HG02885 (cell line): Measurements from ENCODE around the gene ADSS1.
"Not testable (repeated sequence)": the region's sequence is repeated elsewhere in the genome, so short reads cannot be mapped to it uniquely, and the experiment has no call there.

ENCODE experiments used
- ATAC-seq: cut with Tn5 transposase; IDR thresholded peaks from one replicate; pipeline ENCODE4 v1.9.1; 2021; ENCODE audit warnings: mild to moderate bottlenecking; ENCODE audit not compliant: unreplicated experiment, poor library complexity

ADSS1 gene

DNA sequence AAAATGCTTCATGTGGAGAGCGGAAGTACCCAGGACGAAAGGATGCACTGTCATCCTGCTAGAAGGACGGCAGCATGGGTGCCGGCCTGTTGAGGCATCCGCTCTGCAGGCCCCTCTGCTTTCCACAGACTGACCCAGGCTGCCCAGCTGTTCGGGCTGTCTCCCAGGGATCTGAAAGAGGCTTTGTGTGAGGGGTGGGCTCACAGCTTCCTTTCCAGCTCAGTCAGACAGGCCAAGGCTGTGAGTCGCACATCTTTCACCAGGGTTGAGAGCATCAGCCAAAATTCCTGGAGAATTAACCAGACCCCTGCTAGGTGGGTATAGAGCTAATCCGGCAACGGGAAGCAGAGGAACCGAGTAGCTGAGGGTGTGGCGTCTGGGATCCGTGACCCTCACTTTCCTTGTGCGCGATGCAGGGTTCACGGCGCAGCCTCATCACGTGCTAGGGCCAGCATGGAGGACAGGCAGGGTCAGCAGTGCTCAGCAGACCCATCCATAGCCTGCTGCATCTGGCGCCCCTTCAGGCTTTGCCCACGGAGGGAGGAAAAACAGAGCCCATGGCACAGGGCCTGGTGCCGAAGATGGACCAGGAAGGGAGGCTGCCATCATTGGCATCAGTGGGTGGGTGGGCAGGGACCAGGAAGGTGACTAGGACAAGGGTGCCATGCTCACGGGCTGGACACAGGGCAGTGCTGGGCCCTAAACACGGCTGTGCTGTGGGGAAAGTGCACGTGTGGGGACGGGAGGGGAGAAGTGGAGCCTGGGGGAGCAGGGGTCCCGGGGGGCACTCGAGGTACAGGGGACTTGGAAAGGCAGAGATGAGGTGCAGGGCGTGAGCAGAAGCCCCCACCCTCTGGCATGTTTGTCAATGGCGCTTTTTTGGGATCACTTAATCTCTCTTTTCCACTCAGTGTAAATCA is 19.7 kb downstream of the ADSS1 start:
- no peak for ATAC-seq

DNA sequence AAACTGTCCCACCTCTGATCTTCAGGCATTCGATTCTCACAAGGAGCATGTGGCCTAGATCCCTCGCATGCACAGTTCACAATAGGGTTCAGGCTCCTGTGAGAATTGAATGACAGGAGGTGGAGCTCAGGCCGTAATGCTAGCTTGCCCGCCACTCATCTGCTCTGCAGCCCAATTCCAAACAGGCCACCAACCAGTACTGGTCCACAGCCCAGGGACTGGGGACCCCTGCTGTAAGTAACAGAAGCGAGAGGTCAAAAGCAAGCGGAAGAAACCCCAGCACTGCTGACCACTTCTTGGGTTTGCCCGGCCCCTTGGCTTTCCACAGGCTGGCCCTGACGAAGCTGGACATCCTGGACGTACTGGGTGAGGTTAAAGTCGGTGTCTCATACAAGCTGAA is 20.5 kb downstream of the ADSS1 start:
- ATAC-seq: no peak

DNA sequence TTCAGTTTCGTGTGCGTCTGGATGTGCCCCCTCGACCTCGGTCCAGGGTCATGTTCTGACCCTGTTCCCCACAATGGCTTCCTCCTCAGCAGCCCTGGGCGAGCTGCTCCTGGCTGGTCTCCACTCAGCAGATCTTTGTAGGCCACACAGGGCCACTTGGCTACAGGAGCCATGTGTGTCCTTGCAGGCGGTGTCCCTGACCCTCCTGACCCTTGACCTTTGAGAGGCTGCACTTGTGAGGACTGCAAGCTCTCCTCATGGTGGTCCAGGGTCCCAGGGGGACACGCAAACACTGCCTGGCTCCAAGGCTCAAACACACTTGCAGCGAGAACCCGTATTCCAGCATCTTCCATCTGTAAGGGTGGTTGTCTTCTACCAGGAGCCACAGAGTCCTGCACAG is 21.4 kb downstream of the ADSS1 start:
- no peak for ATAC-seq

DNA sequence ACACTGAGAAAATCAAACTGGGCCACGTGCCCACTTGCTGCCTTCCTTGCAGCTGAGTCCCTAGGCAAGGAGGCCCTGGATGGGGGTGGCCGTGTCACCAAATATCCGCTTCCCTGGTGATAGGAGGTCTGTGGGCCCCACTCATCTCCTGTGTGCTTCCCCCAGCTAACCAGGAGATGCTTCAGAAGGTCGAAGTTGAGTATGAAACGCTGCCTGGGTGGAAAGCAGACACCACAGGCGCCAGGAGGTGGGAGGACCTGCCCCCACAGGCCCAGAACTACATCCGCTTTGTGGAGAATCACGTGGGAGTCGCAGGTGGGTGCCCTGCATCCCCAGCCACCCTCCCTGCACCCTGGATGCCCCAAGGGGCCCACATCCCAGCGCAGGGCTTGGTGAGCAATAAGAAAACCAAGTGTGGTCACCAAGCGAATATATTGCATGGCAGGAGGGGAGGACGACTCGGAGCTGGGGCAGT is 22.1 kb downstream of the ADSS1 start:
- no peak for ATAC-seq

DNA sequence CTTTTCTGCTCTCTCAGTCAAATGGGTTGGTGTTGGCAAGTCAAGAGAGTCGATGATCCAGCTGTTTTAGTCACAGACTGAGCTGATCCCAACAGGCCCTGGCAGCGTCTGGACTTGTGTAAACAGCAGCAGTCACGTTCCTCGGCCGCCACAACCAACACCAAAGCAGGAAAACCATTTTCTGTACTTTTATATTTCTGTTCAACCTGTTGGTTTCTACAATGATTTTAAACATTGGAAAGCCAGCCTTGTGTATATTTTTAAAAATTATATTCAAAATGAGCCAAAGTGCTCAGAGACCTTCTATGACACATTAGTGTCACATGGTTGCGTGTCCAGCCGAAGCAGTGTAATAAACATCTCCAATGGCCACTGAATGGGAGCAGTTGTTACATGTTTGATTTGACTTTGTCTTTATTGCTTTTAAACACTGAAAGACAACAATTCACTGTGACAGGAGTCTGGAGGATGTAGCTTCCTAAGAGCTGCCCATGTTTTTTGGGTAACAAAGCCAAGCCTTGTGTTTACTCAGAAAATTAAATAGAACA is 23.0 kb downstream of the ADSS1 start:
- no peak for ATAC-seq

DNA sequence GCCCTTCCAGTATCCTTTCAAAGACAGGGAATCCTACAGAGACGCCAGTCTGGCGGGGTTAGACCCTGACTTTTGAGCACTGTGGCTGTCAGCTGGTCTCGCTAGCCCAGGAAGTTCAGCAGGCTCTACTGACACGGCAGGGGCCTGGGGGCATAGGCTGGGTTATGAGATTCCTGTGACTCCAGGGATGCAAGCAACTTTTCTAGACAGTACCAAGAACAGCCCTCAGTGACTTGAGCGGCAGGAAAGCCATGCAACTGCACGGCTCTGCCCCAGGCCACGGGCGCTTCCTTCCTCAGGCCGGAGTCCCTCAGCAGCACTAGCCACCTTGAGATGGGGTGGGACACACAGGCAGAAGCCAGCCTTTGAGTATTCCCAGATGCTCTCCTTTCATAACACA is 23.8 kb downstream of the ADSS1 start:
- ATAC-seq: no peak

DNA sequence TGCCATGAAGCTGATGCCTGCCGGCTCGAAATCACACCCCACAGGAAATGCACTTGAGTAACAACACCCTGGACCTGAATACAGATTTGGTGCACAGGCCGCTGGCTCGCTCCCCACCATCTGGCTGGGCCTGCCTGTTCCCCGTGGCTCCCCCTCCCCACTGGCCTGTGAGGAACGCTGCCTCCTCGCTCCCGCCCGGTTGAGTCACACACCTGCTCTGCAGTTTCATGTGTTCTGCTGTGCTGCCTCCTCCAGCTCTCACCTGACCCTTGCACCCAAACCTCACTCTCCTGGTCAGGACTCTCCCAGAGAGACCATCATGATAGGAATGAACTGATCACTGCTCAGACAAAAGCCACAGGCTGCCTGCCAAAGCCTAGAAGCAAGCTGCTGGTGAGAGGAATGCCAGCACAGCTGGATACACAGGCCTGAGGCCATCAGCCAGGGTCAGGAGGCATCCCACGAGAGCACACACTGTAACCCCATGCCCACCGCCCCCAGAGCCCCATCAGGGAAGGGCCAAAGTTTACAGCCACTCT is 25.2 kb downstream of the ADSS1 start:
- no peak for ATAC-seq

DNA sequence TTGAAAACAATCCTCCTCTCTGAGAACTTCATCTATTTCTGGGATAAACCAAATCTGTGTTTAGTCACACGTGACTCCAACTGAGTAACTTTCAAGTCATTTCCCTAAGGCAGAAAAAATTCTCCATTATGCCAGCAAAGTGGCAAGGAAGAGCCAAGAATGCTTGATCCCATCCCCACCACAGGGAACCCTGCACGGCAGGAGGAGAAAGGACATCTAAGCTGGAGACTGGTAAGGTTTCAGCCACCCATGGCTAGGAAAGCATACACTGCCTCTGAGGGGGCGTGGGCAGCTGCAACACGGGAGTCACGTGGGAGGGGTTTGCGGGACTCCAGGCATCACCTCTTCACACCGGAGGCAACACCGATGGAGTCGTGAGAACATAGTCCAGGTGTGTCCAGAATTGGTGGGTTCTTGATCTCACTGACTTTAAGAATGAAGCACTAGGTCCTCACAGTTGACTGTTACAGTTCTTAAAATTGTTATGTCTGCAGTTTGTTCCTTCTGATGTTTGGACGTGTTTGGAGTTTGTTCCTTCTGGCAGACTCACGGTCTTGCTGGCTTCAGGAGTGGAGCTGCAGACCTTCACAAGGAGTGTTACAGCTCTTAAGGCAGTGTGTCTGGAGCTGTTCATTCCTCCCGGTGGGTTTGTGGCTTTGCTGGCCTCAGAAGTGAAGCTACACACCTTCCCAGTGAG is 26.2 kb downstream of the ADSS1 start:
- ATAC-seq: no peak

DNA sequence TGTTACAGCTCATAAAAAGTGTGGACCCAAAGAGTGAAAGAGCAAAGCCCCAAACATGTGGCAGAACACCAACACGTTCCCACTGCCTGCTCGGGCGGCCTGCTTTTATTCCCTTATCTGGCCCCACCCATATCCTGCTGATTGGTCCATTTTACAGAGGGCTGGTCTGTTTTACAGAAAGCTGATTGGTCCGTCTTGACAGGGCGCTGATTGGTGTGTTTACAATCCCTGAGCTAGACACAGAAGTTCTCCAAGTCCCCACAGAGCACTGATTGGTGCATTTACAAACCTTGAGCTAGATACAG is 26.7 kb downstream of the ADSS1 start:
- not testable (repeated sequence) for ATAC-seq

DNA sequence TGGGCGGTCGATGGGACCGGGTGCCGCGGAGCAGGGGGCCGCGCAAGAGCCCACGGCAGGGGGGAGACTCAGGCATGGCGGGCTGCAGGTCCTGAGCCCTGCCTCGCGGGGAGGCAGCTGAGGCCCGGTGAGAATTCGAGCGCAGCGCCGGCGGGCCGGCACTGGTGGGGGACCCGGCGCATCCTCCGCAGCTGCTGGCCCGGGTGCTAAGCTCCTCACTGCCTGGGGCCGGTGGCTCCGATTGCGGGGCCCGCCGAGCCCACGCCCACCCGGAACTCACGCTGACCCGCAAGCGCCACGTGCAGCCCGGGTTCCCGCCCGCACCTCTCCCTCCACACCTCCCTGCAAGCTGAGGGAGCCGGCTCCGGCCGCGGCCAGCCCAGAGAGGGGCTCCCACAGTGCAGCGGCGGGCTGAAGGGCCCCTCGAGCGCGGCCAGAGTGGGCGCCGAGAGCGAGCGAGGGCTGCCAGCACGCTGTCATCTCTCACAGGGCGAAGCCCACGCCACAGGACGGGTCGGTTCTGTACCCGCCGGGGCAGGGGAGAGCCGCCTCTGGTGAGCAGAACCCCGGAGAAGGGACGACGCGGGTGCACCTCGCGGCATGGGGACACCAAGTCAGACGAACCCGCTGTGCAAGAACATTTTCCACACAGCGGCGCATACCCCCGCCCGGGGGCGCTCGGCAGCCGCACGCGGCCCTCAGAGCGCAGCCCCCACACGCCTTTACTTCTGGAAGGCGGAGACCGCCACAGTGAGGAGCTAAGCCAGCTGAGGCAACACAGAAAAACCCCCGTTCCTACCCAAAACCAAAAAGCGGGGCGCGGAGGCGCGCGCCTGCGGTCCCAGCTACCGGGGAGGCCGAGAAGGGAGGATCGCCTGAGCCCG is 27.8 kb downstream of the ADSS1 start:
- no peak for ATAC-seq

DNA sequence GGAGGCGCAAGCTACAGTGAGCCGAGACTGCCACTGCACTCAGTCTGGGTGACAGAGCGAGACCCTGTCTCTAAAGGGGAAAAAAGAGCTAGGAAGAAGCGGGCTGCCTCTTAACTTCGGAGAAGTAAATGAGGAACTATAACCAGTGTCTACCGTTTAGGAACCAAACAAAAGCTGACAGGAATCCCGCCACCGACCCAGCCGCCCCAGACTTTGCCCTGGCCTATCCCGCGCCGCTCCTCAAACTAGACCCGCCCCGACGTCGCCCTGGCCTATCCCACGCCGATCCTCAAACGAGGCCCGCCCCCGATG is 28.4 kb downstream of the ADSS1 start:
- ATAC-seq: peak; percentile 1

DNA sequence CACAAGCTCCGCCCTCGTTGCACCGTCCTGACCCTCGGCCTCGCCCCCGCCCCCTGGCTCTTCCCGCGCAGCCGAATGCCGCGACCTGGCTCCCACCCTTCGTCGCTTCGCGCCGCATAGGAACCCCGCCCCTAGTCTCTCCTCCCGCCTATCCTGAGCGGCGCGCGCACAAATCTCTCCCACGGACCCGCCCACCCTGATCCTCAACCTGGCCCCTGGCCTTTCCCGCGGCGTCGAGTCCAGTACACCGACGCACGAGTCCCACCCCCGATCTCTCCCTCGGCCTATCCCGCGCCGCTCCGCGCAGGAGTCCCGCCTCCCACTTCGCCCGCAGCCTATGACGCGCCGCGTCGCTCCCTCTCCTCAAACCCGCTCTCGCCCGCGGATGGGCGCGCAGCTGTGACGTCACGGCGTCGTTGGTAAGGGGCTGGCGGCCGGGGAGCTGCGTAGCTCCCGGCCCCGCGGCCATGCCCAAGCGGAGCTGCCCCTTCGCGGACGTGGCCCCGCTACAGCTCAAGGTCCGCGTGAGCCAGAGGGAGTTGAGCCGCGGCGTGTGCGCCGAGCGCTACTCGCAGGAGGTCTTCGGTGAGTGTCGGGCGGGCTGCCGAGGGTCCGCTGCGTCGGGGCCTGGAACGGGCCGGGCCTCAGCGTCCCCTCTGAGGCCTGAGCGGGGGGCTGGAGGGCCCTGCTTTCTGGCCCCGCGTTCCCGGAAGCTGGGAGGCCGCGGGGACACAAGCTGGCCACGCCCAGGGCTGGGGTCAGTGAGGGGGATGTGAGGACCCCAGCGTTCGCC is 28.9 kb downstream of the ADSS1 start, which contains the start of gene SIVA1:
Gene SIVA1, plus strand, starts transcription at position 413 of the 793 bp plus-strand sequence. Its CDS starts 55 bp downstream, at position 468.
- ATAC-seq: peak; percentile 89

DNA sequence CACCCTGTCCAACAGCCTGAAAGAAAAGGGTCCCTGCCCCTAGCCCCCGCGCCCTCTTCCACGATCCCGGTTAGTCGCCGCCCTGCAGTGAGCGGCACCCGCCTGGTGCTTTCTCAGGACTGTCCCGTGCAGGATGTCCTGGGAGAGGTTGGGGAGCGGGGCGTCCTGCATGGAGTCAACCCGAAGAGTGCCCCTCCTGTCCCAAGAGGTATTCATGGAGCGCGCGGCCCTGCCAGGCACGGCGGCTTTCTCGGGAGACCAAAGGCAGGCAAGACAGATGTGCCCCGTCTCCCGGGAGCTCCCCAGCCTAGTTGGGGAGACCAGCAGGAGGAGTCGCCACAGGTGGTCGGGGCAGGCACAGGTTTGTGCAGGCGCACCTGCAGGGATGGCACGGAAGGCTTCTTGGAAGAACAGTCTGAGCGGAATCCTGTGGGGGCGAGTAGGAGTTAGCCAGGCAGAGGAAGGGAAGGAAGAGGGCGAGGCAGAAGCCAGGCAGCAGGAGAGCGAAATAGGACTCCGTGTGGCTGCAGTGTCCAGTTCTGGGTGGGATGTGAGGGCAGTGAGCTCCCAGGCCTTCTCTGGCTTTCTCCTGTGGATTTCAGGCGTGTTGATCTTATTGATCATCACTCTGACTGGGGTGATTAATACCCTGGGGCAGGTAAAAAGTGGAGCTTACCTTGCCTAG is 29.6 kb downstream of the ADSS1 start:
- no peak for ATAC-seq

DNA sequence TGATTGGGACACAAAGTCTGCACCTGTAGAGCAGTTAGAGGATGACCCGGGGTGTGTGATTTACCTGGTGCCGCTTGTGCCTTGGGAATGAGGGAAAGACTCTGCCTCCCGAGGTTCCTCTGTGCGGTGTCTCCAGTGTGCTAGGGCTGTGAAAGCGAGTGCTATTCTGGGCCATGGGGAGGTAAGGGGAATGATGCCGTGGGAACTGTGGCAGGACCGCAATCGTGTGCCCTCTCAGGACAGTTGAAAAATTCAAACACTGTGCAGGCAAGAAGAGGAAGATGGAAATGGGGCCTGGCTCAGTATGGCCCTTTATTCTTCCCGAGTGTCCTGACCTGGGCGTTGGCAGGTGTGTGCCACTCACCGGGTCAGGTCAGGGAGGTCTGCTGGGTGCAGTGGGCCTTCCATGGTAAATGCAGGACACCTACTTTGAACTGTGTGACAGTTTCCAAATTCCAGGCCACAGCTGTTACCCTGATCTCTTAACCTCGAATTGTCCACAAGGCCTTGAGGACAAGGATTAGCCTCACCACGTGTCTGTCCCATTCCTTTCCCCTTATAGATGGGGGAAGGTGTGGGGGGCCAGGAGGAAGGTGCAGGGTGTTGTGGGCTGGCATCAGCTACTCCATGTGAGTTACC is 30.3 kb downstream of the ADSS1 start:
- ATAC-seq: no peak

DNA sequence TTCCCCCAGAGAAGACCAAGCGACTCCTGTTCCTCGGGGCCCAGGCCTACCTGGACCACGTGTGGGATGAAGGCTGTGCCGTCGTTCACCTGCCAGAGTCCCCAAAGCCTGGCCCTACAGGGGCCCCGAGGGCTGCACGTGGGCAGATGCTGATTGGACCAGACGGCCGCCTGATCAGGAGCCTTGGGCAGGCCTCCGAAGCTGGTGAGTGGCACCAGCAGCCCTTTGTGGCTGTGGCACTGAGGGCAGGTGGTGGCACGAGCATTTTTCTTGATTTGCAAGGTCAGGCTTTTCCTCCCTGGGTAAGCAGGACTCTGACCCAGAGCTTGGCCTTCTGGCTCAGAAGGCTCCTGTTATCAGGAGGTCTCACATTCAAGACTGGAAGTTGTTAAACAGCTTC is 31.6 kb downstream of the ADSS1 start:
- no peak for ATAC-seq

DNA sequence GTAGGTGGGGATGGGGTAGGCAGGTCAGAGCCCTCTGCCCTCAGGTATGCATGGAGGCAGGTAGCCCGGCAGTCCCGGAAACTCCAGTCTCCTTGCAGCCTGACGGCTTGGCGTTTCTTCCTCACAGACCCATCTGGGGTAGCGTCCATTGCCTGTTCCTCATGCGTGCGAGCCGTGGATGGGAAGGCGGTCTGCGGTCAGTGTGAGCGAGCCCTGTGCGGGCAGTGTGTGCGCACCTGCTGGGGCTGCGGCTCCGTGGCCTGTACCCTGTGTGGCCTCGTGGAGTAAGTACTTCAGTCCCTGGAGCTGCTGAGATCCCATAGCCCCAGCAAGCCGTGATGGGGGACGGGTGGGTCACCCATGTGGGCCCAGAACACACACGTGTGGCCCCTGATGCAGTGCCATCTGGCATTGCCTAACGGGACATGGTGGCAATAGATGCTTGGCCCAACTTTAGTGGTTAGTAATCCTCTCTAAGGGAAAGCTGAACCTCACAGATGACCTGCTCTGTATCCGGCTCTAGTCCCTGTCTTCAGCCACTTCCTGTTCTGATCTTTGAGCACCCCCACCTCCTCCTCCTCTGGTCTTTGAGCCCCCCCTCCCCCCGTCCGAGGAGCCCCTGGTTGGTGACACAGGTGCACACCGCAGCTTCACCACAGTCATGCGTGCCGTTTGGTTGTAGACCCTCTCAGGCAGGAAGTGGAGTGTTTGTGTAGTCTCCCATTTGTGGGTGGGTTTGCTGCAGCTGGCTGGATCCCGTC is 32.6 kb downstream of the ADSS1 start:
- no peak for ATAC-seq

DNA sequence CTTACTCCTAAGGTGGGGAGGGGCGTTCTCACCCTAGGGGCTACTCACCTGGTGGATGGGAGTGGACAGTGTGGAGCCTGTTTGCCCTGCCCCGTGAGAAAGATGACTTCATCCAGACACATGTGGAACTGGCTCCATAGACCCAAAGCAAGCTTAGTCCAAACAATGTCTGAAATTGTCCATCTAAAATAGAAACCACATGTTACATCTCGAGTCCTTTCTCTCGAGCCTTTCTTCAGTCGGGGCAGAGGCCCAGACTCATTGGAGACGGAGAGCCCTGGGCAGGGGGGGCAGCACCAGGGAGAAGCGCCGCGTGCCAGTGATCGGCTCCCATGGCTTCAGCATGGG is 33.2 kb downstream of the ADSS1 start:
- no peak for ATAC-seq
